SJCRH30 (cell line): ENCODE data around the gene SORL1-AS1.
"Not testable (repeated sequence)": the region's sequence is repeated elsewhere in the genome, so short reads cannot be mapped to it uniquely, and the experiment has no call there.

Experiments used
- DNase-seq, 2 experiments: peaks; one replicate each; pipeline ENCODE4 v3.0.0-alpha.2; 2015 to 2020
- H3K27ac ChIP-seq: fragments of 250-450 bp; sonication (Bioruptor Pico); 2 replicates; pipeline ENCODE4 v1.5.1; 2020; ENCODE audit warnings: mild to moderate bottlenecking, moderate library complexity
- H3K27me3 ChIP-seq: fragments of 250-450 bp; sonication (Bioruptor Pico); 2 replicates; pipeline ENCODE4 v1.5.1; 2020; ENCODE audit warnings: mild to moderate bottlenecking, moderate library complexity
- H3K36me3 ChIP-seq: fragments of 250-450 bp; sonication (Bioruptor Pico); 2 replicates; pipeline ENCODE4 v1.5.1; 2020; ENCODE audit warnings: mild to moderate bottlenecking, moderate library complexity
- H3K4me1 ChIP-seq: fragments of 250-450 bp; sonication (Bioruptor Pico); 2 replicates; pipeline ENCODE4 v1.5.1; 2020; ENCODE audit warnings: mild to moderate bottlenecking, moderate library complexity
- H3K4me3 ChIP-seq: fragments of 250-450 bp; sonication (Bioruptor Pico); 2 replicates; pipeline ENCODE4 v1.5.1; 2020; ENCODE audit warnings: mild to moderate bottlenecking, moderate library complexity
- H3K9me3 ChIP-seq: fragments of 250-450 bp; sonication (Bioruptor Pico); replicated peaks from 2 replicates; pipeline ENCODE4 v1.5.1; 2020; ENCODE audit warnings: mild to moderate bottlenecking, moderate library complexity

Gene SORL1-AS1

GRCh38 chr11:121481484-121482230 lies 28.9 kb upstream of the SORL1-AS1 start:
- H3K4me3 ChIP-seq, H3K27ac ChIP-seq, H3K4me1 ChIP-seq, DNase-seq, H3K27me3 ChIP-seq, H3K36me3 ChIP-seq, H3K9me3 ChIP-seq: not testable (repeated sequence)

GRCh38 chr11:121479698-121480238 lies 27.0 kb upstream of the SORL1-AS1 start:
- Histone ChIP-seq H3K36me3 (no peaks in the 10 kb centered on the region), H3K27me3 (no peaks in the 10 kb centered on the region), H3K4me3 (no peak overlapping the region), H3K27ac (no peak overlapping the region), H3K4me1 (no peaks in the 10 kb centered on the region), H3K9me3 (no peaks in the 10 kb centered on the region)
- DNase-seq: no peak

- Histone ChIP-seq H3K9me3 (no peaks in the 10 kb centered on the region), H3K27me3 (no peaks in the 10 kb centered on the region), H3K4me1 (no peaks in the 10 kb centered on the region), H3K36me3 (no peaks in the 10 kb centered on the region), H3K4me3 (no peak overlapping the region), H3K27ac (no peak overlapping the region)
- peak in 1 of 2 experiments; percentile 17 for DNase-seq
Observed at GRCh38 chr11:121478895-121479697, 26.3 kb upstream of the SORL1-AS1 start.

- no peak for DNase-seq
- H3K9me3 ChIP-seq: no peaks in the 10 kb centered on the region
- H3K4me1 ChIP-seq: no peaks in the 10 kb centered on the region
- H3K27ac ChIP-seq: no peak overlapping the region
- no peaks in the 10 kb centered on the region for H3K36me3 ChIP-seq
- no peak overlapping the region for H3K4me3 ChIP-seq
- H3K27me3 ChIP-seq: no peaks in the 10 kb centered on the region
Observed at GRCh38 chr11:121478226-121478894, 25.6 kb upstream of the SORL1-AS1 start.

GRCh38 chr11:121476379-121477032 lies 23.7 kb upstream of the SORL1-AS1 start:
- H3K4me3 ChIP-seq: no peak overlapping the region
- H3K9me3 ChIP-seq: no peaks in the 10 kb centered on the region

GRCh38 chr11:121474680-121475079 lies 21.9 kb upstream of the SORL1-AS1 start:
- no peak overlapping the region for H3K4me3 ChIP-seq
- no peak for DNase-seq
- H3K27me3 ChIP-seq: no peaks in the 10 kb centered on the region
- H3K36me3 ChIP-seq: no peaks in the 10 kb centered on the region
- no peaks in the 10 kb centered on the region for H3K9me3 ChIP-seq
- H3K27ac ChIP-seq: no peak overlapping the region
- no peaks in the 10 kb centered on the region for H3K4me1 ChIP-seq

More at GRCh38 chr11:121476379-121477032, 23.7 kb upstream of the SORL1-AS1 start:
- Histone ChIP-seq H3K27ac (no peak overlapping the region), H3K27me3 (no peaks in the 10 kb centered on the region), H3K4me1 (no peaks in the 10 kb centered on the region), H3K36me3 (no peaks in the 10 kb centered on the region)
- DNase-seq: no peak

GRCh38 chr11:121473064-121473777 lies 20.5 kb upstream of the SORL1-AS1 start:
- no peaks in the 10 kb centered on the region for H3K4me1 ChIP-seq
- no peaks in the 10 kb centered on the region for H3K27me3 ChIP-seq
- H3K36me3 ChIP-seq: no peaks in the 10 kb centered on the region
- H3K4me3 ChIP-seq: no peak overlapping the region
- DNase-seq: no peak
- H3K27ac ChIP-seq: no peak overlapping the region
- no peaks in the 10 kb centered on the region for H3K9me3 ChIP-seq

- Histone ChIP-seq H3K4me3 (no peak overlapping the region), H3K36me3 (no peaks in the 10 kb centered on the region), H3K9me3 (no peaks in the 10 kb centered on the region), H3K4me1 (no peaks in the 10 kb centered on the region), H3K27me3 (no peaks in the 10 kb centered on the region), H3K27ac (no peak overlapping the region)
- DNase-seq: no peak
Observed at GRCh38 chr11:121472312-121472711, 19.5 kb upstream of the SORL1-AS1 start.

- no peaks in the 10 kb centered on the region for H3K27me3 ChIP-seq
- no peak overlapping the region for H3K4me3 ChIP-seq
- no peak for DNase-seq
- H3K4me1 ChIP-seq: no peaks in the 10 kb centered on the region
- H3K27ac ChIP-seq: no peak overlapping the region
- H3K36me3 ChIP-seq: no peaks in the 10 kb centered on the region
- no peaks in the 10 kb centered on the region for H3K9me3 ChIP-seq
Observed at GRCh38 chr11:121471167-121471566, 18.4 kb upstream of the SORL1-AS1 start.

GRCh38 chr11:121469910-121470309 lies 17.1 kb upstream of the SORL1-AS1 start:
- no peaks in the 10 kb centered on the region for H3K27me3 ChIP-seq
- no peak overlapping the region for H3K27ac ChIP-seq
- H3K4me1 ChIP-seq: 0 out of 2 replicates have a peak, but pooled peaks cover 2% of the 10 kb centered on the region
- no peaks in the 10 kb centered on the region for H3K9me3 ChIP-seq
- H3K4me3 ChIP-seq: no peak overlapping the region
- DNase-seq: no peak
- H3K36me3 ChIP-seq: no peaks in the 10 kb centered on the region

GRCh38 chr11:121467965-121468364 lies 15.2 kb upstream of the SORL1-AS1 start:
- Histone ChIP-seq H3K36me3 (no peaks in the 10 kb centered on the region), H3K4me3 (no peak overlapping the region), H3K27me3 (no peaks in the 10 kb centered on the region), H3K9me3 (no peaks in the 10 kb centered on the region), H3K27ac (no peak overlapping the region), H3K4me1 (0 out of 2 replicates have a peak, but pooled peaks cover 2% of the 10 kb centered on the region)
- no peak for DNase-seq

GRCh38 chr11:121467471-121467870 lies 14.7 kb upstream of the SORL1-AS1 start:
- Histone ChIP-seq H3K36me3 (no peaks in the 10 kb centered on the region), H3K27me3 (no peaks in the 10 kb centered on the region)

GRCh38 chr11:121466063-121466794 lies 13.5 kb upstream of the SORL1-AS1 start:
- no peaks in the 10 kb centered on the region for H3K36me3 ChIP-seq
- 0 out of 2 replicates have a peak, but pooled peaks cover 2% of the 10 kb centered on the region for H3K4me1 ChIP-seq
- H3K27me3 ChIP-seq: no peaks in the 10 kb centered on the region
- no peak overlapping the region for H3K4me3 ChIP-seq
- no peak overlapping the region for H3K27ac ChIP-seq
- no peaks in the 10 kb centered on the region for H3K9me3 ChIP-seq
- DNase-seq: peak; percentile 58 to 69

More at GRCh38 chr11:121467471-121467870, 14.7 kb upstream of the SORL1-AS1 start:
- no peak for DNase-seq
- H3K4me1 ChIP-seq: 0 out of 2 replicates have a peak, but pooled peaks cover 2% of the 10 kb centered on the region
- no peak overlapping the region for H3K27ac ChIP-seq
- no peaks in the 10 kb centered on the region for H3K9me3 ChIP-seq
- no peak overlapping the region for H3K4me3 ChIP-seq
